HG02870 (cell line): ENCODE results near the gene SS18L1.

Source experiments
- ATAC-seq: cut with Tn5 transposase; IDR thresholded peaks from one replicate; pipeline ENCODE4 v1.9.1; 2021; ENCODE audit warnings: mild to moderate bottlenecking, moderate library complexity; ENCODE audit not compliant: unreplicated experiment

Gene SS18L1

DNA sequence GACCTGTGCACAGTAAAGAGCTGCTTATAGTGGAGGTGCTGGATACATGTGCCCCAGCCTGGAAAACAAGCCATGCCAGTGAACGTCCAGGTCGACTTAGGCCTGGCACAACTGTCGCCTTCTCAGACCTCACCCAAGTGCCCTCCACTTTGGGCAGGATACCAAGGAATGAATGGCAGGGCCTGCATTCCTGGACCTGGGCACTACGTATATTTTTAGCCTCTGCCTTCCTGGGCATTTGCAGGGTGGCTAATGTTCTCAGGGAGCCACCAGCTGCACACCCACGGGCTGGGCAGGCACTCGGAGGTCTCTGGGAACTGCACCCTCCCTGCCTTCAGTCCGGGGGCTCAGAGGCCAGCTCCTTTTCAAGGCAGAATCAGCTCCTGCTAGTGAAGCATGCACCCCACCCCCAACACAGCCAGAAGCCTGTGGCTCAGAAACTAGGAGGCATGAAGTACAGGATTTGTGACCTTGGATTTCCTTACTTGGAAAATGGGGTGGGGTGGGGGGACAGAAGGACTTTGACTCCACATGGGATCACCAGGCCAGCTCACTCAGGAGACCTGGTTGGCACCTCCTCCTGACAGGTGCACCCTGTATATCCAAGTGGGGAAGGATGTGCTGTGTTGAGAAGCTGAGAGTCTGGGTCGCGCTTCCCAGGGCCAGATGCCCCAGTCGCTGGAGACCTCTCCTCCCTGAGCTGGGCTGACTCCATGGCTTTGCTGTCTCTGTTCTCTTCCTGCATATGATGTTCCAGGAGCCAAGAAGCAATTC lies 23.8 kb upstream of the SS18L1 start:
- ATAC-seq, result no peak

GRCh38 chr20:62120365-62120762 lies 23.2 kb upstream of the SS18L1 start:
- ATAC-seq, result no peak

DNA sequence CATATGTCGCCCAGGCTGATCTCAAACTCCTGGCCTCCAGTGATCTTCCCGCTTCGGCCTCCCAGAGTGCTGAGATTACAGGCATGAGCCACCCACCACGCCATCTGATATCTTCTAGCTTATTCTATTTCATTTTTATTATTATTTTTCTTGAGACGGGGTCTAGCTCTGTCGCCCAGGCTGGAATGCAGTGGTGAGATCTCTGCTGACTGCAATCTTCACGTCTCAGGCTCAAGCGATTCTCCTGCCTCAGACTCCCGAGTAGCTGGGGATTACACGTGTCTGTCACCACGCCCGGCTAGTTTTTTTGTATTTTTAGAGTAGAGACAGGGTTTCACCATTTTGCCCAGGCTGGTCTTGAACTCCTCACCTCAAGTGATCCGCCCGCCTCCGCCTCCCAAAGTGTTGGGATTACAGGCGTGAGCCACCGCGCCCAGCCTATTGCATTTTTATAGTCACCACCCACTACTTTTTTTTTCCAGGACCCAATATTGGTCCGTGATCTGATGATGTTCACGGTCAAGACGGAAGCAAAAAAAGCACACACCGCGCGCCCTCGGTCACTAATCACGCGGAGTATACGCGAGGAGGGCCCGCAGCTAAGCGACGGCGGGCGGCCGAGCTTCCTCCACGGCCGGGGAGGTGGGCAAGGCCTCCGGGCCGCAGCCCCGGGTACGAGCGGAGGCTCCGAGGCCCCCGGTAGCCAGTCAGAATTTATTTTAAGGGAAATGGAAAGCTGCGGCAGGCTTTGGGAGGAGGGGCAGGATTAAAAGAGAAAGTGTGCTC lies 22.4 kb upstream of the SS18L1 start:
- ATAC-seq, result peak; percentile 12

- ATAC-seq, result peak; percentile 75
Measured at GRCh38 chr20:62121776-62122653, 21.6 kb upstream of the SS18L1 start, which contains the start of gene LSM14B. Gene LSM14B (plus strand): TSS chr20:62122475. CDS start chr20:62122667, 192 bp downstream.

DNA sequence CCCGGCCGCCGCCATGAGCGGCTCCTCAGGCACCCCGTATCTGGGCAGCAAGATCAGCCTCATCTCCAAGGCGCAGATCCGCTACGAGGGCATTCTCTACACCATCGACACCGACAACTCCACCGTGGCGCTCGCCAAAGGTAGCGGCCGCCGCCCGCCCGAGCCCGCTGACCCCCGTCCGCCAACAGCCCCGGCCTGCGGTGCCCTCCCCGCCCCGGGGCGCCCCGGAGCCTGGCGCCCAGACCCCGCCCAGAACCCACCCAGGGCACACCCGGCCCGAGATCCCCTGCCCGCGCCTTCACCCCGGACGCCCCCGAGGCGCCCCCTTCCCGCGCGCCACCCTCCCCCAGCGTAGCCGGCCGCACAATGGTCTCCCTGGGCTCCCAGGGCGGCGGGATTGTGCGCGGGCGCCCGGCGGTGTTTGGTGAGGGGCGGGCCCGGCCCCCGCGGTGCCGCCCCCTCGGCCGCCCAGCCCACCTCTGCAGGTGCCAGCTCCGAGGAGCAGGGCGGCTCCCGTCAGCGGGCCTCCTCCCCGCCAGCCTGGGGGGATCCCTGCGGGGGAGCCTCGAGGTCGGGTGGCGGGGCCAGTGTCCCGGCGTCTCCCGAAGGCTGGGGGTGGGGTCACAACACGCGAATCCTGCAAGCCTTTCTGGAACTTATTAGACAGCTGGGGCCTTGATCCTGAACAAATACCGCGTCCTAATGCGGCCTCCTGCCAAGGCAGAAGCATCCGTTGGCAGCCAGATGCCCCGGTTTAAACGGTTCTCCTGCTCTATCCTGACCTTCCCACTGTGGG lies 20.7 kb upstream of the SS18L1 start:
- ATAC-seq, result peak; percentile 13

DNA sequence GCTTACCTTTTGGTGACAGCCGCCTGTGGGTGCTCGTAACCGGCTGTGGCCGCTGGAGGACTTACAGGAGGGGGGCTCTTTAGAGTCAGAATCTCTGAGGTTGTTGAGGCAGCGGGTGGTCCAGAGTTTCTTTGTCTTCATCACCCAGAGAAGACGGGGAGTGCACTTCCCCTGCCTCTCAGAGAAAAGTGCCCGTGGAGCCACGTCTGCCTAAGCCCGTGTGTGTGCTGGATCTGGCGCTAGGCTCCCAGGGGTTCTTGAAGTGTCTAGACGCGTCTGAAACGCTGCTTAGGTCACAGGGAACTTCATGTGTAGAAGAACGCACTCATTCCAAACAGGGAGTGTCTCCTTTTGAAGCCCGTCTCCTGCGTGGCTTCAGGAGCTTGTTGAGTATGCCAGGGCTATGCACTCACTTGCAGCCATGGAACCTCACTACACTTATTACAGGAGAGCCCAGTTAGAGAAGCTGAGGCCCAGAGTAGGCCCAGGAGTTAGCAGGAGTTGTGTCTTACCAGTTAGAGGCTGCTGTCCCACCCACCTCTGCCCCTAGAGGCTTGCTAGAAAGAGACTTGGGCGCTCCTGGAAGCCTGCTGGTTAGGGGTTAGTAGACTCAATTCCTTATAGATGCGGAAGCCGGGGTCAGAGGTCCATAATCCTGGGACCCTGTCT lies 20.0 kb upstream of the SS18L1 start:
- no peak for ATAC-seq

DNA sequence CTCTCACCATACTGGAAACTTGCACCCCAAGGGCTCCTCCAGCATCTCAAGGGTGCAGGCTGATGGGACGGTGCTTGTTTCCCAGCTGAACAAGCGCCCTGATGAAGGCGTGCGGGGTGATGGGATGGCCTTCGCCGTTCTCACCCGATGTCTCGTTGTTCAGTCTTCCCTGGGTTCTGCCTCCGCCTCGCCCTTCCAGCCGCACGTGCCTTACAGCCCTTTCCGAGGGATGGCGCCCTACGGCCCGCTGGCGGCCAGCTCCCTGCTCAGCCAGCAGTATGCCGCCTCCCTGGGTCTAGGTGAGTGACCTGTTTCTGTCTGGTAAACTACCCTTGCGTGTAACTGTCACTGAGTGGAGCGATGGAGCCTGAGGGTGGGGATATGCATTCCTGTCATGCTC lies 17.4 kb upstream of the SS18L1 start:
- no peak for ATAC-seq

- no peak for ATAC-seq
Measured at GRCh38 chr20:62127799-62128198, 15.8 kb upstream of the SS18L1 start.

- no peak for ATAC-seq
Measured at GRCh38 chr20:62128502-62128901, 15.1 kb upstream of the SS18L1 start.

- no peak for ATAC-seq
Measured at GRCh38 chr20:62129731-62130531, 13.6 kb upstream of the SS18L1 start.

DNA sequence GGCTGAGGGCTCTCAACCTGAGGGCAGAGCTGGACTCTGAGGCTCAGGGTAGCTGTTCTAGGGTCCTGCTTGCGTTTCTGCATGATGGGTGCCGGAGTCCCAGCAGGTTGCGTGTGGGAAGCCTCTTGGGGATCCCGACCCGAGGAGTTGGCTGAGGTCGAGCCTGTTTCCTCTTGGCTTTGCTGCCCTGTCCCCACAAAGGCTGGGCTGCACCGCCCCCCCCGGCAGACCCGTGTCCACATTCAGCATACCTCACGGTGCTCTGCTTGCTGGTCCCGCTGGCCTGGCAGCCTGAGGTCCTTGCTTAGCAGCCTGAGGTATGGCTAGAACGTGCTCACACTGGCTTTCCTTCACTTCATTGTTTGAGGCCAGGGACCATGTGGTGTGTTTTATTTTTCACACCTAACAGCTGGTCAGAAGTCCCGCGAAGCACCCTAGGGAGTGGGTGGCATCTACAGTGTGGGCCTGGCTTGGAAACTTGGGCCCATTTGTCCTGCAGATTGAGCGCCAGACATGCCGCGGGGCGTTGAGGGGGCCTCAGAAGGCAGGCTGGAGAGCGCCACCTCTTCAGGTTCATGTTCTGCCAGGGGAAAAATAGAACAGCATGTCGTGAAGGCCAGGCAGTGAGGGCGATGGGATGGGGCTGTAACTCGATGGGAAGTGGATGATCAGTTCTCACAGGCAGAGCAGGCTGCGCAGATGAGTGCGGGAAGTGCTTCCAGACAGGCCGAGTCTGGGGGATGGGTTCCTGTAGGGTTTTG lies 11.8 kb upstream of the SS18L1 start:
- no peak for ATAC-seq

DNA sequence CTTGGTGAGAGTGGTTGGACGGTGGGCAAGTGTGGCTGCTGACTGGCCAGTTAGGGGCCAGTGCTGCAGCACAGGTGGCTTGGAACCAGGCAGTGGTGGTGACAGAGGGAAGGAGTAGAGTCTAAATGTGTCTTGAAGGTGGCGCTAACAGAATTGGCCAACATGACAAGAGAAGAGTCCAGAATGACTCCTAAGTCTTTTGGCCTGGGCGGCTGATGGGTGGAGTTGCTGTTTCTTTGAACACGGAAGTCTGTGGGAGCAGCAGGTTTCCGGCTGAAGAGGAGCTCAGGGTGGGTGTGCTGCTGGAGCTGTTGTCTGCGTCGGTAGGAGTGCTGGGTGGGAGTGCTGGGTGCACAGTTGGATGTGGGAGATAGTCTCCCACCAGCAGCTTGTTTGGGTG lies 11.1 kb upstream of the SS18L1 start:
- ATAC-seq, result no peak

GRCh38 chr20:62133051-62133845 lies 10.3 kb upstream of the SS18L1 start:
- ATAC-seq, result no peak

DNA sequence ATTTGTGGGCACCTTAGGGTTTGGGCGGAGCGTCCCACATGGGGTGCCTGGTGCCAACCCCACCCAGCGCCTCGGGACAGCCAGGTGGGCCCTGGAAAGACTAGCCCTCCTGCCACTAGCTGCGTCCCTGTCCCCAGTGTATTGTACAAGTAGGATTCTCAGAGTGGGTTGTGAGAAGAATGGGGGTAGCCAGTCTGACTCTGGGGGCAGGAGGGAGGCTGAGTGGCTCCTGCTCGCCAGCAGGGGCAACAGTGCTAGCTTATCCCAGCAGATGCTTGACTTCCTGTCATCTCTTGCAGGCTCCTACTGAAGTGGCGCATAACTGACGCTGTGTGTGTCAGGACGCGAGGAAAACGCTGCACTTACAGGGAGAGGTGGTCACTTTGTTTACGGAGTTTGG lies 9.7 kb upstream of the SS18L1 start:
- ATAC-seq, result no peak

- no peak for ATAC-seq
Measured at GRCh38 chr20:62134735-62135231, 8.8 kb upstream of the SS18L1 start.

DNA sequence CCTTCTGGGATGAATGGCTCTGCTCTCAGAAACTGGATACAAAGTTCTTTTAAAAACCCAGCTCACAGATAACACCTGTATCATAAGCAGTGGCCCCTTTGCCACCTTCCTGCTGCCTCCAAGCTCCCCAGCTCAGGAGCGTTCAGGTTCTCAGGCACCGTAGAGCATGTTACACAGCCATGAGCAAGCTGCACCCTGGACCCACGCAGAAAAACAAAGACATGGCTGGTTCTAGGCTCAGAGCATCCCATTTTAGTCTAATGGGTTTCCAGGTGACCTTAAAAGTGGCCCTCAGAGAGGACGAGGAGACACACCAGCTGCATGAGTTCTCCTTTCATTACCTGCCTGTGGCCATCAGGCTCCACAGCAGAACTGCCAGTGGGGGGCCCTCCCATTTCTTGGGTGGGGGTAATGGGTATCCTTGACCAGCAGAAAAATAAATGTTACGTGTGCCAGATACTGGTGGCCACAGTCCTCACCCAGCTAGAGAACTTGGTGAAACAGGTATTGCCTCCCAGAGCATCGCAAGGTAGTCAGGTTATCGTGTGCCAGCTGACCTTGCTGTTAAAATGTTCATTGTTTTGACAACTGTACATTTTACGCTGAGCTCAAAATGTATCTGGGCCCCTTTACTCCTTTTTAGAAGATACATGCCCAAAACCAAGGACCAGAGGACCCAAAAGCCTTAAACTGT lies 7.8 kb upstream of the SS18L1 start:
- ATAC-seq, result no peak
